KBM-7 (cell line): ENCODE measurements around the gene TRDN.

Experiments
- DNase-seq: peaks from one replicate; pipeline ENCODE4 v3.0.0-alpha.2; 2015
- in situ Hi-C: fragments of 300-500 bp; cut with MboI; formaldehyde crosslinking; loops from 2 replicates; pipeline ENCODE4 v1.14.3; 2020; ENCODE audit warnings: low sequenced_read_pairs, low pct_unique_long_range_greater_than_20kb, mixed read lengths

TRDN gene

DNA sequence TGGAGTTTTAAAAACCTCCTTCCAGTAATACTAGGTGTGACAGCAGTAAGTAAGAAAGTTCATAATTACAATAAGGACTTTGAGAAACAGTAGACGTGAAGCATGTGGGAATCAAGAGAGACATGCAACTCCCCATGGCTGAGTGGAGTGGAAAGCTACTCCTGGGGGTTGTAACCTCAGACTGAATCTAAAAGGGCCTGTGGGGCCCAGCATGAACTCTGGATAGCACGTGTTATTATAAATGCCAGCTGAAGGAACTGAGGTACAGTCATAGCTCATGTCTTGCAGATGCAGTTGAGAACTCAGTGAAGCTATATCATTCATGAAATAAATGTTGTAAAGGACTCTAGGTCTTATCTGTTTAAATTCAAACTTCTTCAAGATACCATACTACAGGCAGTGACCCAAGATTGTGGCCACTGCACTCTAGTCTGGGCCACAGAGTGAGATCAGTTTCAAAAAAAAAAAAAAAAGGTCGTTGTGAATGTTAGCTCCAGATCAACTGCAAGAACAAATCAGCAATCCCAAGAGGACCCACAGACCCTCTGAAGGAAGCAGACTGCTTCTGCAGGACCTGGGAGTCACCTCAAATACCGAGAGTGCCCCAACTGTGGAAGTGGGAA is 189.3 kb downstream of the TRDN start:
- in situ Hi-C loops = no loop called here
- no peak for DNase-seq

DNA sequence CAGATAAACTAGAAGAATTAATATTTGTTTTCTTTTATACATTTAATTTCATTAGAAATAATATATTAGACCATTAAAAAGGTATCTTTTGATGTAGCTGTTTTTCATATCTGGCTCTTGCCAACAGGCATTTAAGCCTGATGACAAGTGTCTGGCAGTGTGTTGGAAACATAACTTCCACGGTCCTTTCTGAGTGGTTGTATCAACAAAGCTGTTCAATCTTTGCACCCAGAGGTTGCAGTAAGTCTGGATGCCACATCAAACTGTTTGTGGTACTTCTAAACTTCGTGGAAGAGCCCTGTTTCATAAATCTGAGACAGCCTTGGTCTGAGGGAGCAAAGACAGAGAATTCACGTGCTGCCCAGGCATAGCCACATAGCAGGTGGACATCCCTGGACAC is 197.4 kb downstream of the TRDN start:
- no peak for DNase-seq

DNA sequence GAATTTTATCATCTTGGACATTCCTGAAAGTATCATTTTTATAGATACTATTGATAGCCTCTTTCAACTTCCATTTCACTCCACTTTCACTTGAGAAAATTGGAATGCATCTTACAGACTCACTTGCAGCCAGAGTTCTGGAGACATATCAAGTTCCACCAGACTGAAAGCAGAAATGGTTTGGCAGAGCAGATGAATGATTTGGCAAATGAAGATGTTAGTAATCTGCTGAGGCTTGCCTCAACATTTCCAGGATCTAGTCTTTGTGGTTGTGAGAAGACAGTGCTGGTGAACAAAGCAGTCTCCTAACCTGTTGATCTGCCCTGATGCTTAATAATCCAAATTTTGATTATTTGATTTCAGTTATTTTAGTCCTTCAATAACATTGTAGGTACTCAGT is 202.6 kb downstream of the TRDN start:
- no peak for DNase-seq
- in situ Hi-C loops = no loop called here

More for the DNA sequence above, 197.4 kb downstream of the TRDN start:
- in situ Hi-C loops = no loop called here

DNA sequence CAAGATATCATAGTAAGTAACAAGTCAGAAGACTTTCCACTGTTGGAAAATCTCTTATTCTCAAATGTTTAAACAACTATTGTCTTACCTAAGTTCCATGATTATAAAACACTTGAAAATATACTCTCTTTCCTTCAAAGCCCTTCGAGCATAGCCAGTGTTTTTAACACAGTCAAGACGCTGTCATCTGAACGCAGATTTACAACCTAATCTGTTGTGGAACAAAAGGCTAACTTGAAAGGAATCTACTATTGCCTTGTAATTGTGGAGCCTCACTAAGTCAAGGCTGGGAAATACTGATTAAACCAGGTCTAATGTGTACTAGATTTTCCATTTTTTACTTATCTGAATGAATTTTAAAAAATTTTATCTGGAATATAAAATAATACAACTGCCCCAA is 205.8 kb downstream of the TRDN start:
- DNase-seq = no peak
- in situ Hi-C loops = no loop called here

DNA sequence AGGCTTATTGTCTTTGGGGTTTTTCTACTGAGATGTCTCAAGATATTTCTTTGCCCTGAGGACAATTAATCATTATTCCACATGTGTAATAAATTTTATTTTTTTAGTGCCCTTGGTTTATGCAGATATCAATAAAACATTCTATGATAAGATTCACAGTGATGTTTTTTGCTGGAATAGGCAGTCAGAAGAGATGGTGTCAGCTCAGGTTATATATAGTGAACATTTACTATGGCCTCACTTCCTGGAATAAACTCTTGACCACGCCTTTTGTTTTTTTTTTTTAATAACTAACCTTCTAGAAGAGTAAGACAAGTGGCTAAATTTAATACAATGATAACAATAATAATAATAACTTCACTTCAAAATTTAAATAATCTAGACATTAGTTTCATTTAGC is 209.7 kb downstream of the TRDN start:
- in situ Hi-C loops = no loop called here
- no peak for DNase-seq

DNA sequence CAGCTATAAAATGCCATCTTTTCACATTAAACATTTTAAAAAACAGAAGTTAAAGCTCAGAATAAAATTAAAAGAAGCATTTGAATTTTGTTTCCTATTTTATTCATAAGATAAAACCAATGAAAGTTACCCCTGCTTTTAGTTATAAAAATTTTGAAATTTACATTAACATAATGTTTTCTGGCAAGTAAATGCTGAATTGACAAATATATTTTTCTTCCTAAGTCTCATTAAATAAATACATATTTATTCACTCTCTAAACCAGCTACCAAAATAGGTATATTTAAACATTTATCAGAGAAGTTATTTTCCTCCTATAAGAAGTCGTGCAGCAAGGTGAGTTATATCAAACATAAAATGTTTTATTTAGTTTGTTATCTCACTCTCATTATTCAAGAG is 213.6 kb downstream of the TRDN start:
- in situ Hi-C loops = no loop called here

DNA sequence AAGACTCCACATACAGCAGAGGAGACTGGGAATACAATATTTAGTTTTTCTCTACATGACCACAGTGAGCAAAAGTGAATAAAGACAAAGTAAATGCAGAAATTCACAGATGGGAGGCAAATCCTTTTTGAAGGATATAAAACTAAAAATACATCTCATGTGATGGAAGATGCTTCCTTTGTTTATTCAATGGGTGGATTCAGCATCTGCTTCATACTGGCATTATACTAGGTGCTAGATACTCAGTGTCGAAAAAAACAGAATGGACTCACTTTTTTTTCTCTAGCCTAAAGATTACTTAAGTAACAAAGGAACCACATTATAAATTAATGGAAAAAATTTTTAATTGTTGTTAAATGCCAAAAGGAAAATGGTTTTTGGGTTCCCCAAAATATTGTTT is 216.2 kb downstream of the TRDN start:
- no peak for DNase-seq
- in situ Hi-C loops = no loop called here

More for the DNA sequence above, 213.6 kb downstream of the TRDN start:
- no peak for DNase-seq

DNA sequence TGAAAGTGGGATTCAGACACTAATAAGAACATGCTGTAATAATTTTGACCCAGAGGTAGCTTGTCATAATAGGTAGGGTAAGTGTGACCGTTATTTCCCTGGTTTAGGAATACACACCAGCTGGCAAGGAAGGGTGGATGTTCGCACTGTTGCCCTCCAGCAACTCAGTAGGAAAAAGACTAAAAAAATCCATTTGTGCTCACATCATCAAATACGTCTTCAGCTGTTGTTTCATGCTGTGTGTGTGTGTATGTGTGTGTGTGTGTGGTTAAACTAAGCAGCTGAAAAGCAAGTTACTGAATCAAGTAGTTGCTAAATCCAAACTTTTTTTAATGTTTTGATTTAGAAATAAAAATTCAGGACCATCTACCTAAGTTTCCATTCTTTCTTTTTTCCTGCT is 218.7 kb downstream of the TRDN start:
- in situ Hi-C loops = no loop called here

DNA sequence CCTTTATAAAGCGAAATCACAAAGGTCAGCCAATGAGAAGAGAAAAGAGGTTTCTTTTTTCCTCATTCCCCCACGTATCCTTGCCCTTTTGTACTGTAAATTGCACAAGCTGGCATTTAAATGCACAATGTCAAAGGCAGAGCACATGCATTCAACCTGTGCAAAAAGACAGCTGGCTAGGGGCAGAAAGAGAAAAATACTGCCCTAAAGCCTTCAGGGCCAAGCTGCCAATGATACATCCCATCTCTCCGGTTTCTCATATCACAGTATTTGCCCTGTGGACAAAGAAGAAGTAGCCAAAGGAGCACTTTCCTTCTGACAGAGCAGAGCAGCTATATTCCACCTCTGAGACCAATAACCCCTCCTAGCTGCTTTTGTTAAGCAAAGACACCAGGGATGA is 219.2 kb downstream of the TRDN start:
- in situ Hi-C loops = no loop called here
- no peak for DNase-seq

More for the DNA sequence above, 218.7 kb downstream of the TRDN start:
- no peak for DNase-seq

DNA sequence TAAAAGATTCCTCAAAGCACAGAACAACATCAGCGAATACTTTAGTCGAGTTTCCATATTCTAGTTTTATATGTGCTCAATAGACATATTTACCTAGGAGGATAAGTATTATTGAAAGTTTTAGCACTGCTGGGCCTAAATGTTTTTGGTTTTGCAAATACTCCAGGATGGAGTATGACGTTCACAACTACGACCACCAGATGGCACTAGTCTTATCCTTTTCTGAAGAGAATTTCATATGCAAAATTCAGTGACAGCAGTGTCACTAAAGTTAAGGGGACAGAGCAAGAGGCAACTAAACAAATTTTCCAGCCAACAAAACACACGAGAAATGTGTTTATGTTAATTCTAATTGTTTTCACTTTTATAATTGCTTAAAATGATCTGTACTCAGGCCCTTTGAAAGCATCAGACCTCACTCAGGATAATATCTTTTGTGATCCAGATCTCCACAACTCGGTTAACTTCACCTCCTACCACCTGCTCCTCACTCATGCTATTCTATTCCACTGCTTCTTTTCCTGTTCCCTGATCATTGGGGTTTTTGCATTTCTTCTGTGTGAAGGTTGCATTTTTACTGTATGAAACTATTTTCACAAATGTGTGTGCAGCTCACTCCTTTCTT is 220.8 kb downstream of the TRDN start:
- in situ Hi-C loops = no loop called here
- DNase-seq = peak; percentile 60

DNA sequence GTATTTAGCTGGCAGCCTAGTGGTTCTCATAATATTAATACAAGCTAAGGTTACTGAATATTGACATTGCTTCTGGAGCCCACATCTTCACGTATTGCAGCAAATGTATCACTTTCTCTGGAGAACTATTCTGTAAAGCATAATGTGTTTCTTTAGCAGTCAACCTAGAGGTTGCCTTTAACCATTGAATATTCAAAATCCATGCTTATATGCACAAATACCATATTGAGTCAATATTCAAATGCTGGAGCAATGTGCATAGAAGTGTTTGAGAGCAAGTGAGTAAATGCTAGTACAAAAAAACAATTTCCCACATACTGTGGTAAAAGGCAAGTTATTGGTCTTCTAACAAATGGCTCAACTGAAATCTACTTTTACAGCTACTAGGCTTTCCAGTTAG is 231.8 kb downstream of the TRDN start:
- no peak for DNase-seq
- in situ Hi-C loops = no loop called here

DNA sequence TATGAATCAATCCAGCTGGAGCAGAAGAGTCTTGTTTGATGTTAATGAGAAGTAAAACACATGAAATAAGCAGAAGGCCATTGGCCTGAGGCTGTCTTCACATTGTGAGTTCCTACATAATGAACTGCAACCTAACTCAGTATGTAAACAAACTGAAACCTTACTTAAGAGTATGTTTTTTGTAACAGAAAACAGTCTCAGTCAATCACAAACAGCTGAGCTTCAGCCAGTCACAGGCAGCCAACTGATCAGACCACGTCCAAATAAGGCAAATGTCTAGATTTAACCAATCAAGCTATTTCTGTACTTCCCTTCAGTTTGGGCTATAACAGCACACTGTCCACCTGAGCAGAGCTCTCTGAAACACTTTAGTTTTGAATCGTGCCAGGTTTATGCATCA is 234.7 kb downstream of the TRDN start:
- DNase-seq = no peak
- in situ Hi-C loops = no loop called here

DNA sequence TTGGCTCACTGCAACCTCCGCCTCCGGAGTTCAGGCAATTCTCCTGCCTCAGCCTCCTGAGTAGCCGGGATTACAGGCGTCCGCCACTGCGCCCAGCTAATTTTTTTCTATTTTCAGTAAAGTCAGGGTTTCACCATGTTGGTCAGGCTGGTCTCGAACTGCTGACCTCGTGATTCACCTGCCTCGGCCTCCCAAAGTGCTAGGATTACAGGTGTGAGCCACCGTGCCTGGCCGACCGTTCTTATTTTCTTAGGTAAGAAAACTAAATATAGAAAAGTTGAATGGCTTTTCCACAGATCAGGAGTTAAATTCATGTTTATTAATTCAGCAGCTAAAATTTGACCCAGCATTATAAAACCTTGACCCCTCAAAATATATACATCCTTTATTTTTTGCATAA is 238.7 kb downstream of the TRDN start:
- no peak for DNase-seq
- in situ Hi-C loops = no loop called here

DNA sequence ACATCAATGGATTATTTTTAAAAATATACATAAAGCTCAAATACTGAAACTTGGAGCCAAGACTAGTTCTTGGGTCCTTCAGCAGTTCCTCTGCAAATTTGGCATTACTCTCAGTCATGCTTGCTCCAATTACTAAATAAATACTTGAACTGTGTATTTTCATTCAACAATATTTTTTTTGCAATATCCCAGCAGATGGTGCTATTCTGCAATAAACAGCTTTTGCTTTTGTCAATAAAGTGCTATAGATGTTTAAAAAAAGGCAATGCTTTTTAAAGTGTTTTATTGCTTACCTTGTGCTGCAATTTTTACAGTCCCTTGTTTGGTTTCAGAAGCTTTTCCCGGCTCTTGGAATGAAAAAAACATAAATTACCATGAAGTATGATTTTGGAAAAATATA is 243.4 kb downstream of the TRDN start:
- peak; percentile 9 for DNase-seq
- in situ Hi-C loops = no loop called here

DNA sequence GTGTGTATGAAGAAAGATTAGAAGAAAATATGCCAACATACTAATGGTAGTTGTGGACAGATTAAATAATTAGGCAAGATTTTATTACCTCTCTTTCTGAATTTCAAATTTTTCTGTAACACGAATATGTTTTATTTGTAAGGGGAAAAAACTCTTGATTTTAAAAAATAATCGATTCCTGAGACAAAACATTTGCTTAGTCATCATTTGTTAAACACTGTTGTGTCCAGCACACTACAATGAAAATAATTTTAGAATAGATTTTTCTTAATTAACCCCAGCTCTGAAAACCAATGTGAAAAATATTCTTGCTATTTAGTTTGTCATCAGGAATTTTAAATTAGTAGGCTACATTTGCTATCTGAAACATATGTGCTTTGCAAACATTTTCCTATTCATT is 253.0 kb downstream of the TRDN start:
- in situ Hi-C loops = no loop called here
- DNase-seq = no peak

DNA sequence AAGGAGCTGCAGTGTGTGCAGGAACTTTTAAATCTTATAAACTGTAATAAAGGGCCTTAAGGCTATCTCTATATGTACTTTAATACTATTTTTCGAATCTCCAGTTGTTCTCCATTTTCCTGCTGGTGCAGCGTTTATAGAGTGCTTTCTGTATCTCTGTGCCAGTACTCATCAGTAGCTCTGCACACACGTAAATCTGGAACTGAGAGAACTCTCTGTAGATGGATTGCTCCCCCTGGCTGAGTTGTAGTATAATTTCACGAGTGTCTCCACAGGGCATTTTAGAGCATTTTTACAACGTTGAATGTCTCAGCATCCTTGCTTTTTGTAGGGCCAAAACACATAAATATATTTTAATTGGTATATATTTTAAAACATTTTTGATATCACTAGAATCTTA is 256.5 kb downstream of the TRDN start:
- DNase-seq = peak; percentile 5

DNA sequence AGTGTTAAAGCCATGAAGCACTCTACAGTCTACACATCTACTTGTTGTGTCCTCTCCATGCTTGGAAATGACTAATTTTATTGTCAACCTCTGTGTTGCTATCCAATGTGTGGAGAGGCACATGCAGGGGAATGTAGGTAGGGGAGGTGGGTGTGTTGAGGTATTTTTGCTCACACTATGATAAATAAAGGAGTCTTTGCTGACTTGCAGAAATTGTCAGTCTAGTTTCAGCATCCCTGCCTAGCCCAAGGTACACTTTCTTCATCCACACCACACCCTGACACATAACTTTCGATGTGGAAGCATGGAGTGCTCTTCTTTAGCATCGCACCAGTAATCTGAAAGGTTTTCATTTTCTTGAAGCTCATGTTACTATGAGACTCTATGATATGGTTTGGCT is 264.0 kb downstream of the TRDN start:
- in situ Hi-C loops = no loop called here
- DNase-seq = no peak

More for the DNA sequence above, 256.5 kb downstream of the TRDN start:
- in situ Hi-C loops = no loop called here

DNA sequence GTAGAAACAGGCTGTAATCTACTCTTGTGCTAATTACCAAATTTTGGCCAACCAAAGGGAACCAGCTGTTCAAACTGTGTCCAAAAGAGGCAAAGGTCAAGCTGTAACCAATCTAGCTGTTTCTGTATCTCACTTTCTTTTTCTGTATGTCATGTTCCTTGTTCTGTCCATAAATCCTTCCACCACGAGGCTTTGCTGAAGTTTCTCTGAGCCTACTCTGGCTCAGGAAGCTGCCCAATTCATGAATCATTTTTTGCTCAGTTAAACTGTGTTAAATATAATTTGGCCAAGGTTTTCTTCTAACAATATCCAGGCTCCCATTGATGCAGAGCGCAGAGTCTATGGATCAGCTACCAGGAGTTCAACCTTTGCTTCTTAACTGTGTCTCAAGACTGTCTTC is 272.8 kb downstream of the TRDN start:
- no peak for DNase-seq
- in situ Hi-C loops = no loop called here

DNA sequence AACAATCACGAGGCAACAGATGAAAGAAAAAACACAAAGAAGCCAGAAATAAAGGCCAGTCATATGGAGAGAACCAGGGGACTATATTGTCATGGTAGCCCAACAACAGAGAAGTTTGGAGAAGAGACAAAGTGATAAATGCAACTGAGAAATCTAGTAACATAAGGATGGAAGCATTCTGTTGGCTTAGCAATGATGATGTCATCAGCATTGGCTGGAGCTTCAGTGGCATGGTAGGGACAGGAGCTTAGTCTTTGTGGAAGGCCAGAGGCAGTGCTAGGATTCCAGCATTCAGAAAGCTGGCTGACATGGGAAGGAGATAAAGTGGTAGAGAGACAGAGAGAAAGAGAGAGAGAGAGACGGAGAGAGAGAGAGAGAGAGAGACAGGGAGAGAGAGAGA is 276.4 kb downstream of the TRDN start:
- in situ Hi-C loops = no loop called here

DNA sequence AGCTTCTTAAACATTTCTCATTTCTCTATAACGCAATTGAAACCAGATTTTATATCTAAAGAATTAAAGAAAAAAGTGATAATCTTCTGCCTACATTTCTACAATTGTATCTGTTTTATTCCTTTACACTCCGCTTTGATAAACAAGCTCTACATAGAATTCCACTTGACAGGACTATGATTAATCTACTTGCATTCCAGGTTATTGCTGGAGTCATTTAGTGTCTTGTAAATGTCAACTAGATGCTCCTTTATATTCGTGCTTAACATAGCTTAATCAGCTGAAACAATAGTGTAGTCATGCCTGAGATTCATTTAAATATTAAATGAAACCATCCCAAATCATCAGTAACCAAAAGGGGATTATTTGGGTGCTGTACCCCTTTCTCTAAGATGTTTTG is 284.0 kb downstream of the TRDN start:
- DNase-seq = no peak
- in situ Hi-C loops = no loop called here

More for the DNA sequence above, 276.4 kb downstream of the TRDN start:
- no peak for DNase-seq

DNA sequence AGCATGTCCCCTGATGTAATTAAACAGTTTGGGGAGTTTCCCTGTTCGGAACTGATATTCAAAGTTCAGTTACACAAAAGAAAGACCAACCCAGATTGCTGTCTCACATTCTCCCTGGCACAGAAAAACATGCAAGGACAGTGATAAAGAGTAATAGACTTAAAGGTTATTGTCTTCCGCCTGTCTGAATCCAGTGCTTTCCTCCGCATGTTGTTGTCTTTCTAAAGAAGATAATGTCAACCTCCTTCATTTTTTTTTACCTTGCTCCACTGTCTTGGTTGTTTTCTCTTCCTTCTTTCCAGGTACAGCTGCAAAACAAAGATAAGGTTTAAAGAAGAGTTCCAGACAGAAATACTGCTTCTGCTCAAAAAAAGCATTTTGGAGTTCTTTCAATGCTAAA is 284.5 kb downstream of the TRDN start:
- in situ Hi-C loops = no loop called here
- no peak for DNase-seq
